Prostate gland (tissue), 2 donors: ENCODE data around the gene FAIM.

Source experiments
- CTCF ChIP-seq, 4 experiments: fragments of 200-600 bp in 2 of 4; fragments of 450-650 bp in 2 of 4; sonication (generic) in 2 of 4; IDR thresholded peaks; 1 replicate in 3 of 4; 2 replicates in 1 of 4; pipeline ENCODE4 v1.5.1; 2016 to 2019; ENCODE audit warnings: antibody characterized with exemption in 4 of 4, mild to moderate bottlenecking in 2 of 4, moderate library complexity in 2 of 4
- POLR2A ChIP-seq: fragments of 450-650 bp; IDR thresholded peaks from one replicate; pipeline ENCODE4 v1.6.1; 2016; ENCODE audit warnings: antibody characterized with exemption, mild to moderate bottlenecking

GRCh38 chr3:138567403-138567802, 41.2 kb upstream of the FAIM start:
- TF ChIP-seq CTCF (IDR thresholded peaks at IDR 0.05): peak in 1 of 4 experiments; percentile 19
- no peak for TF ChIP-seq POLR2A
